Trophoblast cell (in vitro differentiated cells and primary cell): ENCODE data around the gene SMPD1.
A peak's percentile ranks its signal among the peaks of the same experiment; 100 is the strongest.

Experiments
- DNase-seq, 2 donors: peaks; one replicate each; pipeline ENCODE4 v3.0.0-alpha.2; 2016
- H2AFZ ChIP-seq: 2 replicates; pipeline ENCODE4 v1.6.1; 2013; ENCODE audit warnings: low read length, moderate library complexity, mild to moderate bottlenecking; ENCODE audit not compliant: insufficient read depth, poor library complexity
- H2AK5ac ChIP-seq: 2 replicates; pipeline ENCODE4 v1.6.1; 2013; ENCODE audit warnings: mild to moderate bottlenecking, low read length
- H2BK120ac ChIP-seq: 2 replicates; pipeline ENCODE4 v1.6.1; 2013; ENCODE audit warnings: low read length, mild to moderate bottlenecking, moderate library complexity; ENCODE audit not compliant: insufficient read depth, poor library complexity
- H2BK12ac ChIP-seq: 2 replicates; pipeline ENCODE4 v1.6.1; 2013; ENCODE audit warnings: mild to moderate bottlenecking, low read length, moderate library complexity
- H2BK5ac ChIP-seq: 2 replicates; pipeline ENCODE4 v1.6.1; 2013; ENCODE audit warnings: low read length, low read depth, moderate library complexity, mild to moderate bottlenecking; ENCODE audit not compliant: poor library complexity
- H3K14ac ChIP-seq: 2 replicates; pipeline ENCODE4 v1.6.1; 2013; ENCODE audit warnings: mild to moderate bottlenecking, low read length
- H3K18ac ChIP-seq: 2 replicates; pipeline ENCODE4 v1.6.1; 2013; ENCODE audit warnings: mild to moderate bottlenecking, low read length
- H3K23ac ChIP-seq: 2 replicates; pipeline ENCODE4 v1.6.1; 2013; ENCODE audit warnings: low read length
- H3K27ac ChIP-seq: 2 replicates; pipeline ENCODE4 v1.5.1; 2013; ENCODE audit warnings: low read depth, mild to moderate bottlenecking, inconsistent platforms, low read length, moderate library complexity
- H3K27me3 ChIP-seq: 2 replicates; pipeline ENCODE4 v1.6.1; 2013; ENCODE audit warnings: inconsistent platforms, mild to moderate bottlenecking, low read length, moderate library complexity; ENCODE audit not compliant: insufficient read depth
- H3K36me3 ChIP-seq, 2 experiments: 1 replicate in 1 of 2; 2 replicates in 1 of 2; pipeline ENCODE4 v1.6.1; 2013; ENCODE audit warnings: low read length in 2 of 2, mild to moderate bottlenecking in 2 of 2, moderate library complexity in 1 of 2; ENCODE audit not compliant: insufficient read depth in 2 of 2, control insufficient read depth in 1 of 2
- H3K4ac ChIP-seq: 2 replicates; pipeline ENCODE4 v1.6.1; 2013; ENCODE audit warnings: low read depth, mild to moderate bottlenecking, low read length, moderate library complexity
- H3K4me1 ChIP-seq, 2 experiments: 1 replicate in 1 of 2; 2 replicates in 1 of 2; pipeline ENCODE4 v1.6.1; 2013; ENCODE audit warnings: low read length in 2 of 2, mild to moderate bottlenecking in 2 of 2, moderate library complexity in 1 of 2; ENCODE audit not compliant: insufficient read depth in 2 of 2, control insufficient read depth in 1 of 2
- H3K4me2 ChIP-seq: 2 replicates; pipeline ENCODE4 v1.6.1; 2013; ENCODE audit warnings: inconsistent platforms, mild to moderate bottlenecking, low read length, moderate library complexity
- H3K4me3 ChIP-seq: 2 replicates; pipeline ENCODE4 v1.5.1; 2013; ENCODE audit warnings: mild to moderate bottlenecking, low read depth, low read length, inconsistent platforms
- H3K79me1 ChIP-seq: one replicate; pipeline ENCODE4 v1.6.1; 2013; ENCODE audit warnings: low read length
- H3K79me2 ChIP-seq: 2 replicates; pipeline ENCODE4 v1.6.1; 2013; ENCODE audit warnings: low read length, mild to moderate bottlenecking; ENCODE audit not compliant: control insufficient read depth, insufficient read depth, poor library complexity
- H3K9ac ChIP-seq: 2 replicates; pipeline ENCODE4 v1.6.1; 2013; ENCODE audit warnings: mild to moderate bottlenecking, low read length
- H3K9me3 ChIP-seq: 2 replicates; pipeline ENCODE4 v1.6.1; 2013; ENCODE audit warnings: low read depth, mild to moderate bottlenecking, control low read depth, inconsistent platforms, low read length; ENCODE audit not compliant: insufficient read depth
- H4K12ac ChIP-seq: 2 replicates; pipeline ENCODE4 v1.6.1; 2013; ENCODE audit warnings: low read depth, mild to moderate bottlenecking, low read length, moderate library complexity
- H4K8ac ChIP-seq: 2 replicates; pipeline ENCODE4 v1.6.1; 2013; ENCODE audit warnings: low read depth, mild to moderate bottlenecking, low read length, moderate library complexity
- H4K91ac ChIP-seq: one replicate; pipeline ENCODE4 v1.6.1; 2013; ENCODE audit warnings: low read depth, mild to moderate bottlenecking, low read length, moderate library complexity
- WGBS: extraction: QIAGEN DNeasy Blood & Tissue Kit; methylation state at CpG from one replicate; pipeline ENCODE4 v1.1.7; 2013; ENCODE audit warnings: missing lambda C conversion rate; ENCODE audit not compliant: insufficient read length, insufficient coverage; ENCODE audit errors: extremely low coverage; 5-methylcytosine and 5-hydroxymethylcytosine counted together

SMPD1 gene

DNA sequence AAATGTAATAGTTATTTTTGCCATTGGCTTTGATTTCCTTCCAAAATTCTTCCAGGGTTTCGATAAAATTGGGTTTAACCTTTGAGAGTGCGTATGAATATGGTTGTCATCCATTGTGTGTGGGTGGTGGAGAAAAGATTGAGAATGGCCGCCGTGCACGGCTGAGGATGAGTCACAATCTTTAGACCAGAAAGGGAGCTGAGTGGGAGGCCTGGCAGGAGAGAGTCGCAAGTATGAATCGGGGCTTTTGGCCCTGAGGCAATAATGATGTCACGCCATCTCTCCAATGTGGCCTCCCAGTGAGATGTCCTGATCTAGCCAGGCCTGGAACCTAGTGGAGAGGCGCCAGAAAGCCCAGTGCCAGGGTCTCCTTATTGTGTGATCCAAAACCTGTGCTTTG lies 33.1 kb upstream of the SMPD1 start:
- Histone ChIP-seq H3K14ac (no peak overlapping the region), H3K27me3 (no peaks in the 10 kb centered on the region), H3K9ac (no peak overlapping the region), H3K4ac (no peak overlapping the region), H2BK120ac (no peak overlapping the region), H4K12ac (no peak overlapping the region), H3K18ac (no peak overlapping the region), H2BK5ac (no peak overlapping the region), H3K4me1 (peaks cover under 1 to 3% of the 10 kb centered on the region in 2 experiments), H2BK12ac (no peak overlapping the region), H3K79me1 (no peaks in the 10 kb centered on the region), H4K8ac (no peak overlapping the region), H4K91ac (no peak overlapping the region), H3K79me2 (no peaks in the 10 kb centered on the region), H2AFZ (no peak overlapping the region), H3K4me2 (no peak overlapping the region), H3K23ac (no peak overlapping the region), H3K9me3 (no peaks in the 10 kb centered on the region), H3K27ac (no peak overlapping the region), H3K36me3 (no peaks in the 10 kb centered on the region), H3K4me3 (no peak overlapping the region), H2AK5ac (no peak overlapping the region)
- peak; percentile 56 to 76 for DNase-seq
- WGBS = no CpG with 5 or more reads among the region's 9 CpGs

- no peak overlapping the region for H2BK120ac ChIP-seq
- no CpG with 5 or more reads among the region's 3 CpGs for WGBS
- H3K27ac ChIP-seq = no peak overlapping the region
- H4K8ac ChIP-seq = no peak overlapping the region
- H3K9me3 ChIP-seq = no peaks in the 10 kb centered on the region
- H3K79me1 ChIP-seq = no peaks in the 10 kb centered on the region
- H3K4me2 ChIP-seq = no peak overlapping the region
- H3K4ac ChIP-seq = no peak overlapping the region
- no peak overlapping the region for H3K23ac ChIP-seq
- no peak overlapping the region for H2BK12ac ChIP-seq
- H2AK5ac ChIP-seq = no peak overlapping the region
- H3K14ac ChIP-seq = no peak overlapping the region
- no peaks in the 10 kb centered on the region for H3K36me3 ChIP-seq
- no peak overlapping the region for H2AFZ ChIP-seq
- peaks cover 7 to 9% of the 10 kb centered on the region in 2 experiments for H3K4me1 ChIP-seq
- DNase-seq = no peak
- H2BK5ac ChIP-seq = no peak overlapping the region
- no peak overlapping the region for H4K12ac ChIP-seq
- no peaks in the 10 kb centered on the region for H3K79me2 ChIP-seq
- no peak overlapping the region for H3K4me3 ChIP-seq
- H4K91ac ChIP-seq = no peak overlapping the region
- H3K9ac ChIP-seq = peak overlapping the region; percentile 3
- no peak overlapping the region for H3K18ac ChIP-seq
- H3K27me3 ChIP-seq = no peaks in the 10 kb centered on the region
These were observed 30.1 kb upstream of the SMPD1 start for GRCh38 chr11:6360183-6360582.

GRCh38 chr11:6362185-6362872 lies 27.9 kb upstream of the SMPD1 start:
- no peak overlapping the region for H3K9ac ChIP-seq
- no peak for DNase-seq
- no peak overlapping the region for H3K4ac ChIP-seq
- no peaks in the 10 kb centered on the region for H3K36me3 ChIP-seq
- no peak overlapping the region for H4K8ac ChIP-seq
- no peak overlapping the region for H2BK12ac ChIP-seq
- H2BK5ac ChIP-seq = no peak overlapping the region
- no peak overlapping the region for H3K27ac ChIP-seq
- H3K14ac ChIP-seq = no peak overlapping the region
- no peaks in the 10 kb centered on the region for H3K79me2 ChIP-seq
- H3K23ac ChIP-seq = no peak overlapping the region
- peaks cover 7% of the 10 kb centered on the region in 2 experiments for H3K4me1 ChIP-seq
- WGBS = no CpG with 5 or more reads among the region's 5 CpGs
- no peak overlapping the region for H3K18ac ChIP-seq
- H3K9me3 ChIP-seq = no peaks in the 10 kb centered on the region
- H3K4me2 ChIP-seq = no peak overlapping the region
- H3K4me3 ChIP-seq = no peak overlapping the region
- no peaks in the 10 kb centered on the region for H3K79me1 ChIP-seq
- no peak overlapping the region for H2AFZ ChIP-seq
- no peak overlapping the region for H2AK5ac ChIP-seq
- H4K12ac ChIP-seq = no peak overlapping the region
- H2BK120ac ChIP-seq = no peak overlapping the region
- H4K91ac ChIP-seq = no peak overlapping the region
- H3K27me3 ChIP-seq = no peaks in the 10 kb centered on the region

DNA sequence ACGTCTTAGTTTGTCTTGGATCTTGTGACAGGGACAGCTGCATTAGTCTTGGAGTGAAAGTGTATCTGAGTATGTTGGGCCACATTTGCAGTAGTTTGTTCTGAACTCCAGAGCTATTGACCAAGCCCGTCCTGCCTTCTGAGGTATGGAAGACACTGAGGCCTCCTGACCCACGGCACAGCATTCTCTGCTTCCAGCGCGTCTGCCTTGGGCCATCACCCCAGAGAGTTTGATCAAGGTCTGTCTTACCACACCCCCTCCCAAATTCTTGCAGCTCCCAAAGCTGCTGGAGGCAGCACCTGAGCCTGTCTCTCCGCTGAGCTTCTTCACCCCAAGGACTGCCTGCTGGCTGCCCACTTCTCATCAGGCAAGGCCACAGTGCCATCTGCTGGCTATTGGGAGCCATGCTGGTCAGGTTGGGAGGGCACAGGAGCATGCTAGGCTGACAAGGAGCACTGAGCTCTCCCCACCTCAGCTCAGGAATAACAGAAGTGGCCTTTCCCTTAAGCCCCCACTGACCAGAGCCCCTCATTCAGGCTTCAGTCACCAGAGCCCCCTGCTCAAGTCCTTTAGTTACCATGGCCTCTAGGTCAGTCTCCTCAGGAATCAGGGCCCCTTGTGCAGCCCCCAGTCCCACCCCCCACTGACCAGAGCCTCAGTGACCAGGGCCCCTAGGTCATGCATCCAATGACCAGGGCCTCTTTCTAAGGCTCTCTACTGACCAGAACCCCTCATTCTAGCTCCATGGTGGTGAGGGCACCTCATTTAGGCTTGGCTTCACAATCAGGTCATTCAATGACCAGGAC lies 27.2 kb upstream of the SMPD1 start:
- Histone ChIP-seq H4K91ac (no peak overlapping the region), H2BK12ac (no peak overlapping the region), H3K4me1 (peaks cover 6 to 7% of the 10 kb centered on the region in 2 experiments), H3K27ac (no peak overlapping the region), H3K79me2 (no peaks in the 10 kb centered on the region), H3K18ac (no peak overlapping the region), H3K14ac (no peak overlapping the region), H3K79me1 (no peaks in the 10 kb centered on the region), H3K4me2 (no peak overlapping the region), H3K27me3 (no peaks in the 10 kb centered on the region), H3K9me3 (no peaks in the 10 kb centered on the region), H3K9ac (no peak overlapping the region), H3K23ac (no peak overlapping the region), H2BK120ac (no peak overlapping the region), H2AFZ (no peak overlapping the region), H2AK5ac (no peak overlapping the region), H3K4ac (no peak overlapping the region), H4K12ac (no peak overlapping the region), H3K4me3 (no peak overlapping the region), H3K36me3 (no peaks in the 10 kb centered on the region), H4K8ac (no peak overlapping the region), H2BK5ac (no peak overlapping the region)
- WGBS = no CpG with 5 or more reads among the region's 6 CpGs
- DNase-seq = peak; percentile 71 to 88
